GM18499 (cell line): Measurements from ENCODE around the gene PHACTR1.
"Not testable (repeated sequence)": the region's sequence is repeated elsewhere in the genome, so short reads cannot be mapped to it uniquely, and the experiment has no call there.

ENCODE experiments used
- ATAC-seq: cut with Tn5 transposase; IDR thresholded peaks from one replicate; pipeline ENCODE4 v1.9.1; 2021; ENCODE audit warnings: moderate number of reproducible peaks; ENCODE audit not compliant: insufficient read depth, unreplicated experiment

The PHACTR1 gene

DNA sequence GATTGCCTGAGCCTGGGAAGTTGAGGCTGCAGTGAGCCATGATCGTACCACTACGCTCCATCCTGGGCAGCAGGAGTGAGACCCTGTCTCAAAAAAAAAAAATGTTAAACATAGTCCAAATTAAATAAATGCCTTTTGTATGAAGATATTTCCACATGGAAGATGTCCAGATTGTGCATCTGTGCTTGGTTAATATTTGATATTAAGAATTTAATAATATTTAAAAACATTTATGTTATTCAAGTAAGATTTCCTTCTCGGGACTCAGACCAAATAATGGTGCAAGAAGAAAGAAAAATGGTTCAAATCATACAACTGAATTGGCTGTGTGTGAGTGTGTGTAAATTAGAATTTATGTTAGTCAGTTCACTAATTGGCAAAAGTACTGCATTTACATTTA, 409.3 kb downstream of the PHACTR1 start:
- ATAC-seq, result no peak

GRCh38 chr6:13131935-13132661, 415.5 kb downstream of the PHACTR1 start:
- no peak for ATAC-seq

- not testable (repeated sequence) for ATAC-seq
Observed at GRCh38 chr6:13133894-13134293, 417.3 kb downstream of the PHACTR1 start.

GRCh38 chr6:13135152-13135551, 418.6 kb downstream of the PHACTR1 start:
- ATAC-seq, result no peak

DNA sequence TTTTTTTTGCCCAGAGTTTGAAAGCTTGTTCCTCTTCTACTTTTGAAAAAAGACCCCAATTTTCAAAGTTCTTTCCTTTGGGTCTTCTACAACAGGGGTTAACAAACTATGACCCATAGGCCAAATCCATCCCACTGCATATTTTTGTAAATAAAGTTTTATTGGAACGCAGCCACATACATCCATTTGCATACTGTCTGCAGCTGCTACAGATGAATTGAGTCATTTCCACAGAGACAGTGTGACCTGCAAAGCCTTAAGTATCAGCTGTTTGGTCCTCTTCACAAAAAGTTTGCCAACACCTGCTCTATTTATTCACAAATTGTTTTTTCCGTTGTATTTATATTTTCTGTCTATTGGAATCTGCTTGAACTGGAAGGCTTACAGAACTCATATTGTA, 422.6 kb downstream of the PHACTR1 start:
- ATAC-seq, result no peak

- no peak for ATAC-seq
Observed at GRCh38 chr6:13140980-13141379, 424.4 kb downstream of the PHACTR1 start.

- no peak for ATAC-seq
Observed at GRCh38 chr6:13141387-13141786, 424.8 kb downstream of the PHACTR1 start.

DNA sequence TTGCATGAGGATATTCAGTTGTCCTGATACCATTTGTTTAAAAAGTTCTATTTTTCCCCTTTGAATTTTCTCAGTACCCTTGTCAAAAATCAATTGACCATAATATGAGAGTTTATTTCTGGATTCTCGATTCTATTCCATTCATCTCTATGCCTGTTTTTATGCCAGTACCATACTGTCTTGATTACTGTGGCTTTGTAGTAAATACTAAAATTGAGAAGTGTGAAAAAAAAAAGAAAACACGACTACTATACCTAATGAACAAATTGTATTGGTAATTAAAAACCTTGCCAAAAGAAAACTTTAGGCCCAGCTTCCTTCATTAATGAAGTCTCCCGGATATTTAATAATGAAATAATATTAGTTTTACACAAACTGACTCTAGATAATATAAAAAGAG, 426.0 kb downstream of the PHACTR1 start:
- ATAC-seq, result no peak

- ATAC-seq, result no peak
Observed at GRCh38 chr6:13146442-13146841, 429.9 kb downstream of the PHACTR1 start.

DNA sequence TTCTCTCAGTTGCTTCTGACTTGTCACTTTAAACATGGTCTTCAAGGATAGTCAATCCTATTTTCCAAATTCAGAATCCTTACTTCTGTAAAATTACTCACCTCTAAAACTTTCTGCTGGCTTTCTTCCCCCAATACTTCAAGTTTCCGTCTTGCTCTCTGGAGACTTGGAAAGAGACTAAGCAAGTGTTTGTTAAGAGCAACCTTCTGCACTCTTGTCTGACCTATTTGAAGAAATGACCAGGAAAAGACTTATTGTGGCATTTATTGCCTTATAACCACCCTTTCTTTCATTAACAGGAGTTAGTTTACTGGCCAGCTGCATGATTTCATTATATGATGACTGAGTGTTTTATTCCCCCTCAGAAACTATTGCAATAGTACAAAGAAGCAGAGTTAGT, 430.8 kb downstream of the PHACTR1 start:
- no peak for ATAC-seq

DNA sequence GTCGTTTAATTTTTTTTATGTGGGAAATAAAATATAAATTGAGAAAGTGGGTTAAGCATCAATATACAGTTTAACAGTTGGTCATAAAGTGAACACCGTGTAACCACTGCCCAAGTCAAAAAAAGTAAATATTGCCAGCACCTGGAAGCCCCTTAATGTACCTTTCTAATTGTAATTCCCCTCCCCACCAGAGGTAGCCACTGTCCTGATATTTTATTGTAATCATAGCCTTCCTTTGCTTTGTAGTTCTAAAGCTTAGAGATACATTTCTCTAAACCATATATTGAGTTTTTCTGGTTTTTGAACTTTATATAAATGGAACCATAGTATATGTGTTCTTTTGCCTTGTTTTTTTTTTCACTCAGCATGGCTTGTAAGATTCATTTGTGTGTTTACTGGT, 431.2 kb downstream of the PHACTR1 start:
- ATAC-seq, result no peak

DNA sequence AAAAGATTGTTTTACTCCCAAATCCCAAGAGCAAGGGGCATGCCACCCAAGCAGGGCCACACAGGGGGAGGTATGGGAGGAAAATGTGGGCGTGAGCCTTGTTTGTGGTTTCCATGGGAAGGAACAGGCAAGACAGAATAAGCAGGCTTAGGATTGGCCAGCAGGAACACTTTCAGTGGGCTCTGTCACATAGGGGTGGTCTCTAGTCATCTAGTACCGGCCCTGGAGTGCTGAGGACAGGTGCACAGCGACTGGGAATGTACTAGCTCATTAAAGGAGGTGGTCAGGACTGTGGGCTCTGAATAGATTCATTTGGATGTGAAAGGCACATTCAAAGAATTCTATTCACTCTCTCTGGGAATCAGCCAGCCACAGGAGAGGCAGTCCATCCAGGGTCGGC, 436.2 kb downstream of the PHACTR1 start:
- ATAC-seq, result no peak

DNA sequence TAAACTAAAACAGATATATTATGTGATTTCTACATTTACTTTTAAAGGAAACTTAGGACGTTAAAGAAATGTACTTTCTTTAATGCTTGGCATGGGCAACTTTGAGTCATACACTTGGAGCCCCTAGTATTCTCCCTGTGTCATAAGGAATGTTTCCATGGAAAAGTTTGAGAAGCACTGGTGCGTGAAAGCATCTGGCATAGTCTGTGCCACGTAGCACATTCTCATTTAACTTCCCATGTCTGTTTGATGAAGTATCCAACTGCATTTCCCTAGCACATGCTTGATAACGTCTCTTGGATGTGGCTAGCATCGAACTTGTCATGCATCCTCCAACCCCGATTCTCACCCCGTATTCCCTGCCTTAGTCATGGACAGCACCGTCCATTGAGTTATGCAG, 439.8 kb downstream of the PHACTR1 start:
- no peak for ATAC-seq

GRCh38 chr6:13157293-13157692, 440.7 kb downstream of the PHACTR1 start:
- no peak for ATAC-seq

GRCh38 chr6:13159300-13159699, 442.7 kb downstream of the PHACTR1 start:
- ATAC-seq, result no peak

DNA sequence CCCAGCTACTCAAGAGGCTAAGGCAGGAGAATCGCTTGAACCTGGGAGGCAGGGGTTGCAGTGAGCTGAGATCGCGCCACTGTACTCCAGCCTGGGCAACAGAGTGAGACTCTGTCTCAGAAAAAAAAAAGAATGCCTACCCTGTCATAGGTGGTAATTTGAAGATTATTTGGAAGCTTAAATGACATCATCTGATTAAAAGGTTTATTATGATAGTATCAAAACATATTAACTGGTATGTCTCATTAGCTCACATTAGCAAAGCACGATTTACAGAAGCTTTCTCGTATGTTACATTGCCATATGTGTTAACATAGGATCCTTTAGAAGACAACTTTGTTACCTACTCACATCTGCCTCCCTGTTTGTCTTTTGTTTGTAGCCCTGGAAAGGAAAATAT, 443.3 kb downstream of the PHACTR1 start:
- ATAC-seq, result not testable (repeated sequence)

DNA sequence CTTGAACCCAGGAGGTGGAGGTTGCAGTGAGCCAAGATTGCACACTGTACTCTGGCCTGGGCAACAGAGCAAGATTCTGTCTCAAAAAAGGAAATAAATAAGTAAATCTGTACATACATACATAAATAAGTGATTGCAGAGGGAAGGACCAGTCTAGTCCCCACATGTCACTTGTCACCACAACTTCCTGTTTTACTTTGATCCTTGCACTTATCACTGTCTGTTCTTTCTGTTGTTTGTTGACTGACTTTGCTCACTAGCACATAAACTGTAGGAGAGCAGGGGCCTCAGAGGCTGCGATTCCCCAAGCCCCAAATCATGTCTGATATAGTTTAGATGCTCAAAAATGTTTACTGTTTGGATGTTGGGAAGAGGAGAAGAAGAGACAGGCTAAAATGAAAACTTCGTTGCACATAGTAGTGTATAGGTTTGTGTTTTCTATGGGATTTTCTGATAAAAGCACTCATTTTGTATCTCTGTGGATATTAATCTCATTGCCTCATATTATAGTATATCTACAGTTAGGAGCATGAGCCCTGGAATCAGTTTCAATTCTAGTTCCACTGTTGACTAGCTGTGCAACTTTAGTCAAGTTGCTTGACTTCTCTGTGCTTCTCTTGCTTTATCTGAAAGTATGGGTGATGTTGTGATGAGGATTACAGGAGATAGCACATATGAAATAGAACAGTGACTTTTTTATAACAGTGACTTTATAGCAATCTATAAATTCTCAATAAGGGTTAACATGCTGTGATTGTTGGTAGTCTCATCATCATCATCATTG, 446.8 kb downstream of the PHACTR1 start:
- ATAC-seq, result no peak

DNA sequence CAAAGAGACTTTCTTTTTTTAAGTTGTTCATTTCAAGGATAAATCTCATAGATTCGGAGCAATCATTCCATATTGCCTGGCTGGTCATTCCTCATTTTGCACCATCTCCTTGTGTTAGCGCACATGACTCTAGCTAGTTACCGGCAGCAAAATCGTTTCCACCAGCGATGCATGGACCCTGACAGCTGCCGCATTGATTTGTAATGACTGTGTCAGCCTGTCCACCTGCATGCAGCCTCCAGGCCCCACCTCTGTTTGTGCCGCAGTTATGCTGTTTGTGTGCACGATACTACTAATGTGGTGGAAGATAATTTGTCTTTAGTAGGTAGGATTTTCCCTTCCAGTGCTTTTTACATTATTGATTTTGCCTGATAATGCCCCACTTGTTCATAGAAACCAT, 447.7 kb downstream of the PHACTR1 start:
- no peak for ATAC-seq

DNA sequence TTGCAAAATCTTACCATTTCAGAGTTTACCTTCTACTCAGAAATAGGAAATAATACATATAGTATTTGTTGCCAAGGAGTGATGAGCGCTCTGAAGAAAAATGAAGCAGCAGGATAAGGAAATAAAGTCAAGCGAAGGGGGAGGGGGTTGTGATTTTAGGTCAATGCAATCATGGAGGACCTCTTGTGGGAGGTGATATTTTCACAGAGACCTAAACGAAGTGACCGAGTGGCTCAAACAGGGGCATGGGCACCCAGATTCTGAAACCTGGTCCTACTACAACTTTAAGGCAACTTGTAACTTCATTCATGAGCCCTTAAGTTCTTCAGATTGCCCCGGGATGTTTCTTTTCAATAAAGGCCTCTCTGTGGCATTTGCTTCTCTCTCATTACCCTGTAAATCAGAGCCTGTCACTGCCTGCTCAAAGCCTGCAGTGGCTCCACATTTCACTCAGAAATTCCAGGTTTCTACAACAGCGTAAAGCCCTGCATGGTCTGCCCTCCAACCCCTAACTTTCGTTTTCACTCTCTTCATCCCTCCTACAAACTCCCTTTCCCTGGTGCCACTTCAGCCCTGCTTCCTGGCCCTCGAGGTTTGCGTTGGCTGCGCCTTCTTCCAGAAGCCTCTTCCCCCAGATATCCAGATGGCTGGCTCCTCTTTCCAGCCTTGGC, 449.1 kb downstream of the PHACTR1 start:
- ATAC-seq, result no peak

DNA sequence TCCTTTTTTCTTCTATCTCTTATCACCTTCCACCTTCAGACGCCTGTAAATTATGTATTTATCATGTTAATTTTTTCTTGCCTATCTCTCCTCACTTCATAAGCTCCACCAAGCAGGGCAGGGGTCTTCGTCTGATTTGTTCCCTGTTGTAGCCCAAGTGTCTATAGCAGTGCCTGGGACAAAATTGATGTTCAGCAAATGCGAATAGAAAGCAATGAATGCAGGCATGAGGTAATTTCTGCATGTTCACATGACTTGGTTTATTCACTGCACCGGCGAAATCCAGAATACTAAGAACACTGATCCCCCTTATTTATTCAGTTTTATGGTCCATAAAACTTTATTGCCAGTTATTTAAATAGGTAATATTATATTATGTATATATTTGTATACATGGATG, 449.7 kb downstream of the PHACTR1 start:
- no peak for ATAC-seq

DNA sequence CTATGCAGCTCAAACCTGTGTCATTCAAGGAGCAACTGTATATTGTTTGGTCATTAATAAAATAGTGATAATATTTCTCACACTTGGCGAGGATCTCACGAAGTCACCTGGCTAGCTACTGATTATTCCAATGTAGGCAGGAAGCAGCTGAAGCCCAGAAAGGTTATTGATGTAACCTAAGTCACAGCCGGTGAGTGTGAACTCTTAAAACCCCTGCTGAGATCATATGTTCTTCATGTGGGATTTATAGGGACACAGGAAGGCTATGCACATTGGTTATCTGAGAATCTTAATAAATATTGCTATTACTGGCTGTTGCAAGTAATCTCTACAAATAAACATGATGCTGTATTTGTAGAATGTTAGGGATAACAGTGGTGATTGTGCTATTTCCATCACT, 450.3 kb downstream of the PHACTR1 start:
- ATAC-seq, result no peak
